GM19023 (cell line): ENCODE measurements around the gene TCFL5.

ENCODE experiments used
- ATAC-seq: cut with Tn5 transposase; IDR thresholded peaks from one replicate; pipeline ENCODE4 v1.9.1; 2021; ENCODE audit warnings: mild to moderate bottlenecking, moderate library complexity; ENCODE audit not compliant: unreplicated experiment

The TCFL5 gene

GRCh38 chr20:62896526-62896925 is 34.9 kb upstream of the TCFL5 start:
- no peak for ATAC-seq

GRCh38 chr20:62895539-62895938 is 33.9 kb upstream of the TCFL5 start:
- no peak for ATAC-seq

GRCh38 chr20:62894261-62894660 is 32.6 kb upstream of the TCFL5 start:
- ATAC-seq: no peak

- no peak for ATAC-seq
Measured at GRCh38 chr20:62893700-62894099, 32.1 kb upstream of the TCFL5 start.

- no peak for ATAC-seq
Measured at GRCh38 chr20:62892348-62893304, 31.0 kb upstream of the TCFL5 start.

- ATAC-seq: no peak
Measured at GRCh38 chr20:62891111-62891510, 29.5 kb upstream of the TCFL5 start.

GRCh38 chr20:62890444-62890843 is 28.8 kb upstream of the TCFL5 start:
- no peak for ATAC-seq

- ATAC-seq: no peak
Measured at GRCh38 chr20:62889871-62890270, 28.2 kb upstream of the TCFL5 start.

- no peak for ATAC-seq
Measured at GRCh38 chr20:62889411-62889810, 27.8 kb upstream of the TCFL5 start.

GRCh38 chr20:62888910-62889309 is 27.3 kb upstream of the TCFL5 start:
- ATAC-seq: no peak

- no peak for ATAC-seq
Measured at GRCh38 chr20:62888406-62888805, 26.8 kb upstream of the TCFL5 start.

GRCh38 chr20:62887860-62888239 is 26.2 kb upstream of the TCFL5 start:
- ATAC-seq: no peak

GRCh38 chr20:62887152-62887859 is 25.7 kb upstream of the TCFL5 start:
- no peak for ATAC-seq

GRCh38 chr20:62886709-62887058 is 25.1 kb upstream of the TCFL5 start:
- ATAC-seq: no peak

- no peak for ATAC-seq
Measured at GRCh38 chr20:62885896-62886708, 24.5 kb upstream of the TCFL5 start.

- no peak for ATAC-seq
Measured at GRCh38 chr20:62885046-62885895, 23.6 kb upstream of the TCFL5 start.

GRCh38 chr20:62884556-62884955 is 22.9 kb upstream of the TCFL5 start:
- no peak for ATAC-seq

- no peak for ATAC-seq
Measured at GRCh38 chr20:62882426-62882825, 20.8 kb upstream of the TCFL5 start.

- ATAC-seq: no peak
Measured at GRCh38 chr20:62881662-62882395, 20.2 kb upstream of the TCFL5 start.
